Measurements from ENCODE around the gene PSME1.

- TF ChIP-seq, protein P1, sequence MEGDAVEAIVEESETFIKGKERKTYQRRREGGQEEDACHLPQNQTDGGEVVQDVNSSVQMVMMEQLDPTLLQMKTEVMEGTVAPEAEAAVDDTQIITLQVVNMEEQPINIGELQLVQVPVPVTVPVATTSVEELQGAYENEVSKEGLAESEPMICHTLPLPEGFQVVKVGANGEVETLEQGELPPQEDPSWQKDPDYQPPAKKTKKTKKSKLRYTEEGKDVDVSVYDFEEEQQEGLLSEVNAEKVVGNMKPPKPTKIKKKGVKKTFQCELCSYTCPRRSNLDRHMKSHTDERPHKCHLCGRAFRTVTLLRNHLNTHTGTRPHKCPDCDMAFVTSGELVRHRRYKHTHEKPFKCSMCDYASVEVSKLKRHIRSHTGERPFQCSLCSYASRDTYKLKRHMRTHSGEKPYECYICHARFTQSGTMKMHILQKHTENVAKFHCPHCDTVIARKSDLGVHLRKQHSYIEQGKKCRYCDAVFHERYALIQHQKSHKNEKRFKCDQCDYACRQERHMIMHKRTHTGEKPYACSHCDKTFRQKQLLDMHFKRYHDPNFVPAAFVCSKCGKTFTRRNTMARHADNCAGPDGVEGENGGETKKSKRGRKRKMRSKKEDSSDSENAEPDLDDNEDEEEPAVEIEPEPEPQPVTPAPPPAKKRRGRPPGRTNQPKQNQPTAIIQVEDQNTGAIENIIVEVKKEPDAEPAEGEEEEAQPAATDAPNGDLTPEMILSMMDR (IDR thresholded peaks at IDR 0.05; ENCODE audit: borderline replicate concordance, extremely low read depth, low read length, poor library complexity, severe bottlenecking) = no peak
- TF ChIP-seq EZH2 (IDR thresholded peaks at IDR 0.05; ENCODE audit: borderline replicate concordance, low read depth, low read length, severe bottlenecking) = no peak
Measured at GRCh38 chr14:24146978-24147760, 11.2 kb downstream of the PSME1 start, which contains the start of gene RNF31.
